A673 (cell line): ENCODE measurements around the gene JAG1. TPM values are rescaled to one million over a fixed set of nuclear protein-coding genes. Genes with fewer than 3 reads are reported as not detected.

ENCODE experiments used
- BruUV-seq: library from RNA; stranded (reverse); fragments of 400-500 nt; replicated peaks from 2 replicates; lab custom pipeline; 2021; lab: Mats Ljungman, UMichigan
- CTCF ChIA-PET: fragments of 300-600 bp; sonication (Branson Sonifier 250); formaldehyde crosslinking; loops from one replicate; lab custom pipeline; 2022; ENCODE audit warnings: antibody characterized with exemption; lab: Charles Lee
- POLR2A ChIA-PET: fragments of 300-600 bp; sonication (Branson Sonifier 250); formaldehyde crosslinking; loops from one replicate; lab custom pipeline; 2022; ENCODE audit warnings: antibody characterized with exemption; ENCODE audit not compliant: low non-redundant PET; lab: Charles Lee
- DNase-seq: peaks from one replicate; pipeline ENCODE4 v3.0.0-alpha.2; 2015; ENCODE audit warnings: low spot score
- H3K27ac ChIP-seq: fragments of 200-600 bp; sonication (generic); 2 replicates; pipeline ENCODE4 v1.5.1; 2016; ENCODE audit warnings: mixed run types, low read depth, mild to moderate bottlenecking, mixed read lengths, antibody characterized with exemption, low read length; ENCODE audit not compliant: poor library complexity, severe bottlenecking
- H3K27me3 ChIP-seq: fragments of 200-600 bp; sonication (generic); replicated peaks from 2 replicates; pipeline ENCODE4 v1.6.1; 2017; ENCODE audit warnings: mixed run types, low read depth, mild to moderate bottlenecking, mixed read lengths, antibody characterized with exemption, low read length; ENCODE audit not compliant: insufficient read depth, poor library complexity
- H3K36me3 ChIP-seq: fragments of 200-600 bp; sonication (generic); 2 replicates; pipeline ENCODE4 v1.6.1; 2016; ENCODE audit warnings: mixed run types, mild to moderate bottlenecking, mixed read lengths, antibody characterized with exemption, low read length; ENCODE audit not compliant: insufficient read depth, poor library complexity, severe bottlenecking
- H3K4me1 ChIP-seq: fragments of 200-600 bp; sonication (generic); 2 replicates; pipeline ENCODE4 v1.6.1; 2017; ENCODE audit warnings: mixed run types, mild to moderate bottlenecking, mixed read lengths, antibody characterized with exemption, low read length; ENCODE audit not compliant: insufficient read depth, poor library complexity, severe bottlenecking
- H3K4me3 ChIP-seq: fragments of 200-600 bp; sonication (generic); 2 replicates; pipeline ENCODE4 v1.5.1; 2016; ENCODE audit warnings: low read depth, mixed run types, mild to moderate bottlenecking, mixed read lengths, low read length; ENCODE audit not compliant: poor library complexity, severe bottlenecking
- H3K9me3 ChIP-seq: fragments of 200-600 bp; sonication (generic); 2 replicates; pipeline ENCODE4 v1.6.1; 2016; ENCODE audit warnings: mixed run types, low read depth, mild to moderate bottlenecking, mixed read lengths, antibody characterized with exemption, low read length; ENCODE audit not compliant: poor library complexity, severe bottlenecking
- CTCF ChIP-seq: fragments of 300-800, 200-600 bp; sonication (generic); conservative IDR thresholded peaks from 2 replicates; pipeline ENCODE4 v1.5.1; 2017; ENCODE audit warnings: low read depth, mild to moderate bottlenecking, antibody characterized with exemption, low read length, moderate library complexity, mixed read lengths
- EZH2 ChIP-seq: fragments of 200-600 bp; sonication (generic); IDR thresholded peaks from 2 replicates; pipeline ENCODE4 v1.6.1; 2017; ENCODE audit warnings: borderline replicate concordance, low read depth, mild to moderate bottlenecking, mixed read lengths, antibody characterized with exemption, low read length; ENCODE audit not compliant: poor library complexity, severe bottlenecking
- intact Hi-C: fragments of 100-400 bp; cut with micrococcal nuclease; formaldehyde crosslinking; loops from one replicate; pipeline ENCODE4 v1.10.0; 2022; ENCODE audit not compliant: unreplicated experiment
- total RNA-seq: library from RNA; stranded (reverse); gene quantifications from 2 replicates; pipeline ENCODE4 v1.2.3, GENCODE V29; 2021

JAG1 gene
- total RNA-seq, 1 experiment from 2014 or later = 57.5 TPM

GRCh38 chr20:10595266-10595665 lies 78.5 kb downstream of the JAG1 start:
- H3K4me3 ChIP-seq = no peak overlapping the region
- no peaks in the 10 kb centered on the region for H3K36me3 ChIP-seq
- DNase-seq = no peak
- BruUV-seq = no TSS peak
- no peak for TF ChIP-seq CTCF
- no peak for TF ChIP-seq EZH2
- intact Hi-C loops = no loop called here
- ChIA-PET CTCF (no interaction called here), POLR2A (no interaction called here)
- no peaks in the 10 kb centered on the region for H3K9me3 ChIP-seq
- peaks cover 17% of the 10 kb centered on the region for H3K4me1 ChIP-seq
- no peaks in the 10 kb centered on the region for H3K27me3 ChIP-seq
- H3K27ac ChIP-seq = no peak overlapping the region

GRCh38 chr20:10594296-10594868 lies 79.4 kb downstream of the JAG1 start:
- no peak for DNase-seq
- CTCF ChIA-PET = interaction anchor here (0.6 kb wide), 1 partner anchor 42 kb away, joined by 6 read pairs; no protein-coding TSS in a partner anchor
- POLR2A ChIA-PET = no interaction called here
- Histone ChIP-seq H3K36me3 (no peaks in the 10 kb centered on the region), H3K9me3 (no peaks in the 10 kb centered on the region), H3K4me1 (peaks cover 17% of the 10 kb centered on the region), H3K27ac (no peak overlapping the region), H3K4me3 (no peak overlapping the region), H3K27me3 (no peaks in the 10 kb centered on the region)
- TF ChIP-seq CTCF = no peak
- TF ChIP-seq EZH2 = no peak
- no TSS peak for BruUV-seq
- intact Hi-C loops = no loop called here

DNA sequence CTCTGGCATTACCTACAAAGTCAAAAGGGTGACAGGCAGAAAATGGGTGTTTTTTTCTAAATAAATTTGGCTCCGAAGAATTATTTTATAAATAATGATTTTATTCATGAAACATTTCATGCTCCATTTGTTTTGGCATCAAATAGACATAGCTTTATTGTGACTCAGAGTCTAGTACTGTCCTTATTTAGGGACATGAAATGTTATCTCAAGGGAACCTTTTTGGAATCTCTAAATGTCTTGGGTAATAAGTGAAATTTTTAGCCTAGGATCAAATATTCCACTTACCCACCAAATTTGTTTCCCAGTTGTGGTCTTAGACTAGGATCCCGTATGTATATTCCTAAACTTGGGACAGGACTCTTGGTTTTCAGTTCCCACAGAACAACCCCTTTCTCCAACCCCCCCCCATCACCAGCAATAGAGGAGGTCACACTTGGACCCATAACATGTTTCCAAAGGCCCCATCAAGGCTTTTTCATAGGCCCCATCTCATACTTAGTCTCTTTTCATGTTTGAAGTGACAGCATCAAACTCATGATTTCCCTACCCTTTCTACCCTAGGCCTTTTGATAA lies 81.8 kb downstream of the JAG1 start:
- Histone ChIP-seq H3K27ac (no peak overlapping the region), H3K36me3 (no peaks in the 10 kb centered on the region), H3K4me3 (no peak overlapping the region), H3K27me3 (no peaks in the 10 kb centered on the region), H3K4me1 (peaks cover 11% of the 10 kb centered on the region), H3K9me3 (no peaks in the 10 kb centered on the region)
- DNase-seq = no peak
- TF ChIP-seq EZH2 = no peak
- TF ChIP-seq CTCF = no peak
- ChIA-PET CTCF (no interaction called here), POLR2A (no interaction called here)
- no TSS peak for BruUV-seq
- intact Hi-C loops = no loop called here
